Measurements from ENCODE around the gene EMB.
"Not testable (repeated sequence)": the region's sequence is repeated elsewhere in the genome, so short reads cannot be mapped to it uniquely, and the experiment has no call there.

GRCh38 chr5:50431133-50431904 is 9.8 kb downstream of the EMB start:
- not testable (repeated sequence) for TF ChIP-seq CTCF, POLR2A (IDR thresholded peaks at IDR 0.05)
